ENCODE results near the gene TTC33.

The TTC33 gene

DNA sequence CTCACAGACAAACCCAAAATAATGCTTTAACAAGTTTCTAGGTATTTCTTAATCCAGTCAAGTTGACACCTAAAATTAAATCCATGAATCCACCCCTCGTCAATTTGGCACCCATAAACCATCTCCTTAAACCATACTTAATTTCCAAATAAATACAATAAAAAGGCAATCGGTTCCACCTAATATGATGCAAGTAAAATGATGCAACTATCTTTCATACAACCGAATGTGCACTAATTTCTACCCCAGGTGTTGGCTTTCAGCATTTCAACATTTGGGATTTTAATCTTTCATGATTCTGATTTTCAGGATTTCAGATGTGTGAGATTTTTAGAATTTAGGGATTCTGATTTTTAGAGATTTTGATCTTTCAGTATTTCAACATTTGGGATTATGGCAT lies 25.1 kb upstream of the TTC33 start:
- in situ Hi-C loops (cut with MboI; ENCODE audit: low sequenced_read_pairs) = no loop called here

DNA sequence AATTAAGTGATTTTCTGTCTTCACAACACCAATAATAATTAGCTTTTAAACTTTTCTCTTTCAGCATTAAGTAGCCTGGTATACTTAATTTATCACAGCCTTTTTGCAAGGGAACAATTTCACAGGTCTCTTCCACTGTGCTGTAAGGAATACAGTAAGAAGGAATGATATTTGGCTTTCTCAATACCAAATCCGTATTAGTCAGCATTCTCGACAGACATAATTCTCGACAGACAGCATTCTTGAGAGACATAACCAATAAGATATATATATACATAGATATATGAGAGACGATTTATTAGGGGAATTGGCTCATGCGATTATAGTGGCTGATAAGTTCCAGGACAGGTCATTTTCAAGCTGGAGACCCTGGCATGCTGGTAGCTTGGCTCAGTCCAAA lies 24.4 kb upstream of the TTC33 start:
- in situ Hi-C loops (cut with MboI; ENCODE audit: low sequenced_read_pairs) = no loop called here

DNA sequence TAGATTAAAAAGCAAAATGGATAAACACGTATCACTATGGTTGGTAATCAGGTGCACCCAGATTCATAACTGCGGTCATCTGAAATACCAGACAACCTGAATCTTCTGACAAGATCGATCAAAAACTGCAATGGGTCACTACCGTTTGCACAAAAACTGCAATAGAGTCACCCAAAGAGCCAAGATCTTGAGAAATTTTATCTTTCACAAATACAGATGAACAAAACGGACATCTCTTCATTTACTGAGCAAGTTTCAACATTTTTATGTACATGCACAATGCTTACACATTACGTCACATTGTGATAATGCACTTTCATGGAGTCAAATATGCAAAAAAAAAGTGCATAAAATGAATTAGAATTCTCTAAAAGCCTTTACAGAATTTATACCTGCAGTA lies 23.8 kb upstream of the TTC33 start:
- in situ Hi-C loops (cut with MboI; ENCODE audit: low sequenced_read_pairs) = no loop called here

DNA sequence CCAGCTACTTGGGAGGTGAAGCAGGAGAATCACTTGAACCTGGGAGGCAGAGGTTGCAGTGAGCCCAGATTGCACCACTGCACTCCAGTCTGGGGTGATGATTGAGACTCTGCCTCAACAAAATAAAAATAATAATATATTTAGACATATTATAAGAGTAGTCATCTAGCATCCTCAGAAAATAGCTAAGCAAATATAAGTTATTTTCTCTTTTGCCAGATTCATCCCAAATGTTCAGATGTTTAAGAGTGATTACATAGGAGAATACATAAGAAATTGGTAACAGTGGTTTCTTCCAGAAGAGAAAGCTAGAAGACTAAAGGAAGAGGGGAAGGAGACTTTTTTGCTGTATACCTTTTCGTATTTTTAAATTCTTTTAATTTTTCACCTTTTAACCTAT lies 22.4 kb upstream of the TTC33 start:
- in situ Hi-C loops (cut with MboI; ENCODE audit: low sequenced_read_pairs) = no loop called here

DNA sequence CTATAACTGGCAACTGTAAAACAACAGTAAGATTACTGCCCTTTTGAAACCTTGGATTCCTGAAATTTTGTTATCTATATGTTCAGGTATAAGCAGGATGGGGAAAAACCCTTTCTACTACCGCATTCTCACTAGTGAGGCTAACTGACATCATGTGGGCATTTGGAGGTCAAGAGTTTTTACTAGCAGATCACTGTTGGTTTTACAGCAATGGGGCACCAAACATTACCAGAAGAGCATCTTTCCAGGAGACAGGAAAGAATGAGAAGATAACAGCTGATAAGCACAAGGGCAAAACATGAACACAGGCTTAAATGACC lies 20.9 kb upstream of the TTC33 start:
- in situ Hi-C loops (cut with MboI; ENCODE audit: low sequenced_read_pairs) = no loop called here

DNA sequence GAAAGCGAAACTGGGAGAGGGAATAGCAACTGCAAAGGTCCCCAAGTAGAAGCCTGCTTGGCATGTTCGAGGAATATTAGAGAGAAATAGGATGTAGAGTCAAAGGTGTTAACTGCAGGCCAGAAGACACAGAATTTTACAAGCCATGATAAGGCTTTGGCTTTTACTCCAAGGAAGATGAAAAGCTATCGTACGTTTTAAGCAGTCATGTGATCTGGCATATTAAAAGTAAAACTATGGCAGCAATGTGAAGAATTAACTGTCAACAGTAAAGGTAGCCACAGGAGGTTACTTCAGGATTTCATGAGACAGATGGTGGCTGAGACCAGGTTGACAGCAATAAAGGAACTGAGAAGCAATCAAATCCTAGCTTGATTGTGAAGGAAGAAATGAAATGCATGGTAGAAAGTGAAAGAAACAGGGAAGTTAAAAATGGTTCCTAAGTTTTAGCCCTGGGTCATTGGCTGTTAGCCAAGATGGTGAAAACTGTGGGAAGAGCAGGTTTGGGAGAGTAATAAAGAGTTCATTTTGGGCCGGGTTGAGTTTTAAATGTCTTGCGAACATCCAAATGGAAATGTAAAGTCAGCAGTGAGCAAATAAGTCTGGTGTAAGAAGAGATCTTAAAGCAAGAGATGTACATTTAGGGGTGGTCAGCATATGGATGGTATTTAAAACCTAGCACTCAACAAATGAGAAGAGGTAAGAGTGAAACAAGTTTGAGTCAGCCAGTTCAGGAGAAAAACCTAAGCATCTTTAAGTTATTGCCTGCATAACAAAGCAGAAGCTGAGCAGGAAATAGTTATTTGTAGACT lies 20.3 kb upstream of the TTC33 start:
- in situ Hi-C loops (cut with MboI; ENCODE audit: low sequenced_read_pairs) = no loop called here

DNA sequence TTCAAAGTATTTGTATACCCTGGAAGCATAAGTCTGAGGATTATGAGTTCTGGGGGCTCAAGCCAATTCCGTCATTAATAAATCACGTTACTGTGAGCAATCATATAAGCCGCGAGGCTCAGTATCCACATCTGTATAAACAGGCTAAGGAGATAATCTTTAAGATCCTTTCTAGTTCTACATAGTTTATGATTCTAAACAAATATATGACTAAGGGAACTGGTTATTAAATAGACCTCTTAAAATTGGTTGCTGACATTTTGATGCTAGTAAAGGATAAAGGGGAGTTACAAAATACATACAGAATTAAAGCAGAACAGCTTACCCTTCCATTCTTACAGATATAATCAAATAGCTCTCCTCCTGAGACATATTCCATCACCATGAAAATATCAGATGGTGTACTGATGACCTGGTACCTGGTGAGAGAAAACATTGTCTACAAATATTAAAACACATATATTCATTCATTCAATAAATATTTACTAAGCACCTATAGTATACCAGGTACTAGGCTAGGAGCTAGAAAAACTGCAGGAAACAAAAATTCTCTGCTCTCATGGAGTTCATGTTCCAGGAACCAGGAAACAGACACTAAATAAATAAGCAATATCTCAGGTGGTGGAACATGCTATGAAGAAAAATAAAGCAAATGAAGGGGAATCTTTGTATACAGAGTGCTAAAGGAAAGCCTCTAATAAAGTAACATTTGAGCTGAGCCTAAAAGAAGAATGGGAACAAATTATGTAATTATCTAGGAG lies 19.5 kb upstream of the TTC33 start:
- in situ Hi-C loops (cut with MboI; ENCODE audit: low sequenced_read_pairs) = no loop called here

DNA sequence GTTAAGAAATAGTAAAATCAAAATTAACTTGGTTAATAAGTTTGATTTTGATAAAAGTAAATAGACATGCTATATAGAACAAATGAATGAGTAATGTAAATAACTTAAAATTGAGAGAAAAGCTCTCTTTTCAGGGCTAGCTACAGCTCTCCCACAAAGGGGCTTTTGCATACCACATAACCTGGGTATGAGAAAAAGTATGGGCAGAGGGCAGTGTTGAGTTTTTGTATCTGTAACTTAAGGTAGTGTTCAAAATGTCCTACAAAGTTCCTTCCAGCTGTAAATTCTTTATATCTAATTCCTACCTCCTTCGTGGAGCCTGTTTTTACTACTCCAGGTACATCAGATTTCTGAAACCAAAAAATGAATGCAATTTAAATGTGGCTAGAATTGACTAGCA lies 18.9 kb upstream of the TTC33 start:
- in situ Hi-C loops (cut with MboI; ENCODE audit: low sequenced_read_pairs) = no loop called here

DNA sequence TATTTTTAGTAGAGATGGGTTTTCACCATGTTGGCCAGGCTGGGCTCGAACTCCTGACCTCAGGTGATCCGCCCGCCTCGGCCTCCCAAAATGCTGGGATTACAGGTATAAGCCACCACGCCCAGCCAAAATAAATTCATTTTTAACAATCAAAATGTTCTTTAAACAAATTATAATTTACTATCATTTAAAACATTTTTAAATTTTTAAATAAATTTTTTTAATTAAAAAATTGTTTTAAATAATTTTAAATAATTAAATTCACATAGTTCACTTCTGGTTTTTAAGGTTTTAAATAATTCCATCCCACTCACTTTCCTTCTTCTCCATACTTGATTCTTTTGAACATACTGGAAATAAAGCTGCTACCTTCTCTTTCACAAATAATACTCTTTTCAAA lies 15.0 kb upstream of the TTC33 start:
- in situ Hi-C loops (cut with MboI; ENCODE audit: low sequenced_read_pairs) = no loop called here

DNA sequence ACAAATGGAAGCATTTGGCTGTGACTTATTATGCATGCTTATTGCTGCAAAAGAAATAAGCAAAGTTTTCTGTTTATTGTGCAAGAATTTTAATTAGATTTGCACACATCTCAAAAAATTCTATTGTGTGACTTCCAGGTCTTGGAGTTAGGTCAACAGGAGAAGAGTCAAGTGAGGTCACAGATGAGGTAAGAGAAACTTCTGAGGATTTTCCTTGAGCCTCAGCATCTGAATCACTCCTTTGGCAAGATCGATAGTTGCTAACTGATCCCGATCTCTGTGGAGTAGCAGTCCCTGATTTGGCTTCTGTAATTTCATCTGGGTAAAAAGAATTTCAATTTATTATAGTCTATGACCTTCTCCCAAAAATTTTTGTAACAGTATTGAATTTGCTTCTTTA lies 6.9 kb upstream of the TTC33 start:
- in situ Hi-C loops (cut with MboI; ENCODE audit: low sequenced_read_pairs) = no loop called here

DNA sequence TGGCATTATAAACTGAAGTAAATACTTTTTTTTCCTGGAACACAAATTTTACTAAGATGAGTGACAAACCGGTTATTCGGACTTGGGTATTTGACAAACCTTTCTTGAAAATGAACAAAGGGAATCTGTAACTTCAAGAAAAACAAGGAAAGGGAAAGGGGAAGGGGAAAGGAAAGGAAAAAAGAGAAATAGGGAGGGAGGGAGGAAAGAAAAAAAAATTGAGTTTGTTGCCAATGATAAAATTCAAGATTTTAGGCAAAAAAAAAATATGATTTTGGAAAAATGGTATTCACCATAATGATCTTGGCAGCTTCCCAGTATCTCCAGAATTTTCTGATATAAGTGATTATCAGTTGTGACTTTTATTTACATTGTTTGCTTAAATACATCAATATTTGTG lies 1.6 kb upstream of the TTC33 start:
- in situ Hi-C loops (cut with MboI; ENCODE audit: low sequenced_read_pairs) = no loop called here

DNA sequence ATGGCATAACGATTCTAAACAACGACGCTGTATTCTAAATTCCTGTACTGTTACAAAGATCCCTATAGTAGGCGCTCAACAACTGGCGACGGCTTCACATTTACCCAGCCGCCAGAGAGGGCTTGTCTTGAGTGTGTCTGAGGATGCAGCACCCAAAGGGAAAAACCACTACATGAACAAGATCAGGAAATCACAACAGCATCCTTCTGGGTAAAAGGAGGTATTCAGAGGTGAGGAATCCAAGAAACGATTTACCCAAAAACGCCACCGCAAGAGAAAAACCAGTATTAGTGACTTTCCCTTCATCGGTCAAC lies 711 bp downstream of the TTC33 start:
- in situ Hi-C loops (cut with MboI; ENCODE audit: low sequenced_read_pairs) = no loop called here

DNA sequence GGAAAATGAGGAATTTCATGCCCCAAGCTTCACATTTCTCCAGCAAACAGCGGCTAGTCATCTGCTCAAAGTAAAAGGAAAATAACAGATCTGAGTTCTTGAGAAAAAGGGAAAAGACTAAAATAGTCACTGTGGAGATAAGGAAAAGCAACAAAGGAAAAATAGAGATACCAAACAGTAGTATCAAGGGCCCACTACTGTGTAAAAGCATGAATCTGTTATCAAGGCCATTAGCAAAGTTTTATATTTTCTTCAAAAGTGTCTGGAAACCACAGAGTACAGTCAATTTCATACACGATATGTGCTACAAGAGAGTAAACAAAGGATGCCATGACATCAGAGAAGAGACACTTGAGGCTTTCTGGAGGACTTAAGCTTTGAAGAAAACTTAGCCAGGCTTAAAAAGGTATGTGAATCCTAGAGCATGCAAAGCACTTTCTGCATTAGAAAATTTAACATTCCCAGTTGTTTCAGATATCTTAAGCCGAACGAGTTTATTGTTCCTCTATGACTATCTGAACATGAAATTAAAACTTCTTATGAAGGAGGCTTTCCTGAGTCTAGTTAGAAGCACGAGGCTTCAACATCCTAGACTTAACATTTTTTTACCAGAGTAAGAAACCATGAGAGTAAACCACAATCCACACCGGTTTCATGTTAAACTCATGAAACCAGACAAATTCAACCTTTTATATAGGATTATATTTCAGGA lies 1.2 kb downstream of the TTC33 start:
- in situ Hi-C loops (cut with MboI; ENCODE audit: low sequenced_read_pairs) = no loop called here

DNA sequence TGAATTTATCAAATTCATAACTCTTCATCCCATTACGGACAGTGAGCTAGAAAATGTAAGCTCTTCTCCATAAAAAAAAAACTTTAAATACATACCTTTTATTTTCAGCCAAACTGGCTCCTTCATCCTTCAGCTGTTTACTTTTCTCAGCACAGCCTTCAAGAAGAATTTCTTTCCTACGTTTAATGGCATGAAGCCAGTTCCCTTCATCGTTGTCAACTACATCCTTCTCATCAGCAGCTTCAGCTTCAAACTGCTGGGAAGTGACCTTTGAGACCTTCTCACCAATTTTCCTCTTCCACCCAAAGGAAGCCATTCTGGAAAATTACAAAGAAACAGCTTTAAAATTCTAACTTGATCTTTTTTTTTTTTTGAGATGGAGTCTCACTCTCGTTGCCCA lies 9.1 kb downstream of the TTC33 start:
- in situ Hi-C loops (cut with MboI; ENCODE audit: low sequenced_read_pairs) = no loop called here

DNA sequence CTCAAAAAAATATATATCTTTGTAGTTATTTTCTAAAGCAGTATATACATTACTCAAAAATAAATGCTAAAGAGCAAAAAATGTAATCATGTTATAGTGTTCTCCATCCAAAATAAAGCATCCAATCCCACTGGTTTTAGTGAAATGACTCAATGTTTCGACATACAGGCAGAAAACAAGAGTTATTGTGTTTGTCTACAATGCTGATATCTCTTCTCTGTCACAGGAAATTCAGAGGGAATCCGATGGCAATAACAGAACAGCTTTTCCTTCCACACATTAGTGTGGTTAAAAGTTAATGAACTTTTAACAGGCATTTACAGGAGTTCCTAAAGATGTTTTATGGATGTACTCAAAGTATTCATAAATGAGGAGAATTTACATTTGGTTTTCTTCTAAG lies 12.0 kb downstream of the TTC33 start:
- in situ Hi-C loops (cut with MboI; ENCODE audit: low sequenced_read_pairs) = no loop called here

DNA sequence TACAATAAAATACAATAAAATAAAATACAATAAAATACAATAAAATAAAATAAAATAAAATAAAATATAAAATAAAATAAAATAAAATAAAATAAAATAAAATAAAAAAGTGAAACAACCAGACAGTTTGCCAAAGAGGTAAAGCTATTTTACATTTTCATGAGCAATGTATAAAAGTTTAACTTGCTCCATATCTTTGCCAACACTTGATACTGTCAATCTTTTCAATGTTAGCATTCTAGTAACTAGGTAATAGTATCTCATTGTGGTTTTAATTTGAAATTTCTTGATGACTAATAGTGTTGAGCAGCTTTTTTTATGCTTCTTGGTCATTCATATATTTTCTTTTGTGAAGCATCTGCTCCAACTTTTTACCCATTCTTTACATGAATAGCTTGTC lies 17.3 kb downstream of the TTC33 start:
- in situ Hi-C loops (cut with MboI; ENCODE audit: low sequenced_read_pairs) = no loop called here

DNA sequence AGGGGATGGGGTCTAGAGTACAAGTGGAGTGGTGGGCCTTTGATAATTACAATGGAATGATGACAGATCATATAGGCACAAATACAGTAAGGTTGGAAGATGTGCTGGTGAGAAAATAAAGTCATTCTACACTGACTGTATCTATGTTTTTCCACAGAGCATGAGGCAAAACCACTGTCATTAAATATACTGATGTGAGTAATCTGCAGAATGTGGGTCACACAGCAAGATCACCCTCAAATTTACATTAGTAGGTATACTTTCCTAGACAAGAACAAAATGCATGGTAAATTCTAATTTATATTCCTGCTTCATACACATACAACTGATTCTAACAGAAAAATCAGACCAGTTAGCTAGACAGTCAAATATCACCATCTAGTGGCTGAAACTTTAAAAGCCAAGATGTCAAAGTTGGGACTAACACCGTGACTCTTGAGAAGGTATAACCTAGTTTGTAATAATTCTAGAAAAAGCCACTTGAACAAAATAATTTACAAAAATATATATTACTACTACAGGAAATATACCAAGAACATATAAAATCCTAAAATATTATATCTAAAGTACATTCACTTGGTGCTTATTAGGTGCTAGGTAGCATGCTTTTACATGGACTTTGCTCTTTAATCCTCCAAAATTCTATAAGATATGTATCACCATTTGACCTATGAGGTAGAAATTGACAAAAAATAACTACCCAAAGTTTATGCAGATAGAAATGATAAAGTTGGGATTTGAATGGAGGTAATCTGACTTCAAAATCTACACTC lies 19.5 kb downstream of the TTC33 start:
- in situ Hi-C loops (cut with MboI; ENCODE audit: low sequenced_read_pairs) = no loop called here

DNA sequence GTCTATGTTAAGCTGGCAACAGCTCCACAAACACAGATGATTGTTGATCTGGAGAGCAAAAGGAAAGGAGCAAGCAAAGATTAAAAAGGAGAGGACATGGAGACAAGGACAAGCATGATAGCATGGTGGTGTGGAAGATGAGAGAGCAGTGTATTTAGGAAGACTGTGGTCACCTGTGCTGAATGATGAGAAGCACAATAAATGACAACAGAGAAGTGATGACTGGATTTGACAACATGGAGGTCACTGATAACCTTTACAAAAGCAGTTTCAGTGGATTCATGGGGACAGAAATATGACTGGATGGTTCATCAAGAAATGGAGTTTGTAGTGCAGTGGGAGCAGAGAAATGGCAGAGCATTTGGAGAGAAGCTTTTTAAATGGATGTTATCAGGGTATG lies 20.2 kb downstream of the TTC33 start:
- in situ Hi-C loops (cut with MboI; ENCODE audit: low sequenced_read_pairs) = no loop called here

DNA sequence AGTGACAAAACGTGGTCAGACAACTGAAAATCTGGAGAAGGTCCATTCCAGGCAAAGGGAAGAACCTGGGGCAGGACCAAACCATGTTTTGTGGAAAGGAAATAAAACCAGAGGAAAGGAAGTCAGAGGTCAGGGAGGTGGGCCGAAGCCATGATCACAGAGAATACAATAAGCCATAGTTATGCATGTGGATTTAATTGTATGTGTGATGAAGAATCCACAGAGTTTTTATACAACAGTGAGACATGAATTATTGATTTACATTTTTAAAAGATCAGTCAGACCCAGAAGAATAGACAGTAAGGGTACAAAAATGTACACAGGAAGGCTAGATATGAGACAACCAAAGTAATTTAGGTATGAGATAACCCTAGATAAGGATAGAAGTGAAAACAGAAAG lies 20.8 kb downstream of the TTC33 start:
- in situ Hi-C loops (cut with MboI; ENCODE audit: low sequenced_read_pairs) = no loop called here

DNA sequence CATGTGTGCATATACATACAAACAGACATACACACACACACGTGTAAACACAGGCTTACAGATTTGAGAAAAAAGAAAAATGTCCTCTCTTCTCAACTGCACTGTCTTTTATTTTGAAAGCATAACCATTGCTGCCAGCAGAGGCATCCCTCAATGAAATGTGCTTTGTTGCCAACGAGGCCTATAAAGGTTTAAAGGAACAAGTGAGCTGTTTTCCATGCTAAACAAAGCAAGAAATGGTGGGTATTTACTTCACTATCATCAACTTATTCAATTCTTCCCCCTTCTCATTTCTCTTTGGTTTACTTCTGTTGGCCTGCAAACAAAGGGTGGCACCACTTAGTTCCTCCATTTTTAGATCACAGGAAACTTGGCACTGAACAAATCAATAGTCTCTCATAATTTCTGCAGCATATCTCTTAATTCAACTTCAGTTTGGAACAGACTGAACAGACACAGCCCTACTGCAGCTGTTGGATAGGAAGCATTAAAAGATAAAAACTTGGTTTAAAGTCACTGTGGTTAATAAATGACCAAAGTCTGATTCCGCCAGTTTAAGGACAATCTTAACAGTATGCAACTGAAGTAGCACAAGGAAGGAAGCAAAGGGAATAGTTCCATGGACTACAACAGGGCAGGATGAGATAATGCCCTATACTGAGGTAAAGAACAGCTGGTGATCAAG lies 21.7 kb downstream of the TTC33 start:
- in situ Hi-C loops (cut with MboI; ENCODE audit: low sequenced_read_pairs) = no loop called here

DNA sequence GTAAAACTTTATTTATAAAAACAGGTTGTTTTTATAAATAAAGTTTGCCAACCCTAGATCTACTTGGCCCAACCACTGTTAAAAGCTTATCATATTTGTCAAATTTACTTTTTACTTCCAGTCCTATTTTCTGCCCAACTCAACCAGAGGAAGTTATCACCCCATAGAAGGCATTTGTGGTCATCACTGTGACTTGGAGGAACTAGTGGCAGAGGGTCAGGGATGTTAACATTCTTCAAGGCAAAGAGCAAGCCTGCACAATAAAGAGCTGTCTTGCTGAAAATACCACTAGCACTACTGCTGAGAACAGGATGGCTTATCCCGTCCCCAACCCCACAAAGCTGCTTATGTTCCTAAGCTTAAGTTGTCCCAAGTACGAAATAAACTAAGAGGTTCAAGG lies 22.3 kb downstream of the TTC33 start:
- in situ Hi-C loops (cut with MboI; ENCODE audit: low sequenced_read_pairs) = no loop called here
